GM12878 (cell line): ENCODE results near the gene ATRN. TPM values are rescaled to one million over a fixed set of nuclear protein-coding genes. Genes with fewer than 3 reads are reported as not detected.

Experiments used
- CBX3 ChIP-seq: fragments of 200-600 bp; sonication (generic); IDR thresholded peaks from 2 replicates; pipeline ENCODE4 v1.6.1; 2016; ENCODE audit warnings: low read depth, borderline replicate concordance
- ELK1 ChIP-seq: IDR thresholded peaks from 2 replicates; pipeline ENCODE4 v1.6.1; 2012; ENCODE audit warnings: low read depth, low read length, improper control_type of control experiment
- HCFC1 ChIP-seq: fragments of 150-350 bp; IDR thresholded peaks from 2 replicates; pipeline ENCODE4 v1.6.1; 2014; ENCODE audit warnings: low read length
- KLF5 ChIP-seq: fragments of 450-650 bp; IDR thresholded peaks from 2 replicates; pipeline ENCODE4 v1.6.1; 2014; ENCODE audit warnings: mild to moderate bottlenecking; ENCODE audit not compliant: partially characterized antibody
- MTA2 ChIP-seq: fragments of 450-650 bp; IDR thresholded peaks from 2 replicates; pipeline ENCODE4 v1.6.1; 2016; ENCODE audit warnings: low read depth, mild to moderate bottlenecking, moderate library complexity
- NRF1 ChIP-seq: conservative IDR thresholded peaks from 2 replicates; pipeline ENCODE4 v1.6.1; 2011; ENCODE audit warnings: mild to moderate bottlenecking, low read depth, low read length, improper control_type of control experiment
- PRDM15 ChIP-seq: fragments of 450-650 bp; formaldehyde crosslinking; IDR thresholded peaks from 2 replicates; pipeline ENCODE4 v1.4.0; 2020; ENCODE audit warnings: mild to moderate bottlenecking, moderate library complexity
- SKIL ChIP-seq: fragments of 450-650 bp; IDR thresholded peaks from 2 replicates; pipeline ENCODE4 v1.6.1; 2017; ENCODE audit warnings: mild to moderate bottlenecking, low read depth, inconsistent platforms; ENCODE audit not compliant: poor library complexity, severe bottlenecking
- SREBF2 ChIP-seq: IDR thresholded peaks from 2 replicates; pipeline ENCODE4 v1.6.1; 2012; ENCODE audit warnings: mild to moderate bottlenecking, low read length
- SUPT20H ChIP-seq: IDR thresholded peaks from 2 replicates; pipeline ENCODE4 v1.6.1; 2011; ENCODE audit warnings: low read depth, mild to moderate bottlenecking, low read length, moderate library complexity, borderline replicate concordance; ENCODE audit not compliant: control insufficient read depth
- ZBTB11 ChIP-seq: fragments of 450-650 bp; formaldehyde crosslinking; IDR thresholded peaks from 2 replicates; pipeline ENCODE4 v1.5.0; 2022; ENCODE audit warnings: mild to moderate bottlenecking, missing genetic modification characterization
- polyA plus RNA-seq, 11 experiments: library from polyadenylated mRNA; depleted of rRNA in 4 of 11; unstranded in 6 of 11; stranded (reverse) in 5 of 11; fragments of >200 nt; fragmentation: Nextera tagmentation in 4 of 11; fragmentation: Illumina TruSeq in 1 of 11; extraction: Ambion mirVana in 4 of 11; extraction: Trizol in 1 of 11; gene quantifications; 1 replicate in 1 of 11; 2 replicates in 10 of 11; pipeline versions ENCODE4 v1.2.1 to v1.2.3, GENCODE V29; 2011 to 2016; ENCODE audit warnings: inconsistent platforms in 2 of 11, missing spikeins in 2 of 11, low read depth in 1 of 11
- total RNA-seq, 4 experiments: library from RNA; depleted of rRNA in 3 of 4; stranded (reverse); fragments of >200 nt in 3 of 4; fragmentation: Illumina TruSeq in 1 of 4; extraction: Trizol in 1 of 4; gene quantifications; 2 replicates each; pipeline versions ENCODE4 v1.2.1 to v1.2.3, GENCODE V29; 2013 to 2021

Gene ATRN
- total and polyA plus RNA-seq, 10 of the 15 experiments (the other 5 are each of a cell fraction or from before 2014, with no cell fraction given), result 0.71 to 11.6 (median 6.9) TPM

- TF ChIP-seq CBX3, result no peak
- TF ChIP-seq ELK1, result no peak
- TF ChIP-seq SUPT20H, result no peak
- TF ChIP-seq PRDM15 (CRISPR knock-in tag), result no peak
- no peak for TF ChIP-seq NRF1
- TF ChIP-seq SREBF2, result no peak
- no peak for TF ChIP-seq SKIL
- TF ChIP-seq MTA2, result no peak
- no peak for TF ChIP-seq KLF5
- no peak for TF ChIP-seq ZBTB11 (CRISPR knock-in tag)
- TF ChIP-seq HCFC1, result no peak
Measured at GRCh38 chr20:3679749-3680700, 209.2 kb downstream of the ATRN start (continued).
